Natural killer cell (primary cell): ENCODE results near the gene SLC24A5. TPM values are rescaled to one million over a fixed set of nuclear protein-coding genes. Genes with fewer than 3 reads are reported as not detected.

ENCODE experiments used
- ATAC-seq, 3 donors: fragments of 150-1000 bp in 2 of 3; fragments of 200-7000 bp in 1 of 3; cut with Tn5 transposase; 1 replicate in 1 of 3; 2 replicates in 2 of 3; pipeline ENCODE4 v1.10.0; 2021; ENCODE audit warnings: mild to moderate bottlenecking in 2 of 3, moderate library complexity in 2 of 3
- DNase-seq, 2 donors: peaks; one replicate each; pipeline versions ENCODE4 v3.0.0 to v3.0.0-alpha.2; 2013 to 2021; ENCODE audit warnings: mixed read lengths in 1 of 2
- H3K27ac ChIP-seq: one replicate; pipeline ENCODE4 v1.5.1; 2013; ENCODE audit warnings: mild to moderate bottlenecking, low read length
- H3K27me3 ChIP-seq: one replicate; pipeline ENCODE4 v1.6.1; 2013; ENCODE audit warnings: low read length; ENCODE audit not compliant: control insufficient read depth, insufficient read depth
- H3K36me3 ChIP-seq: one replicate; pipeline ENCODE4 v1.6.1; 2013; ENCODE audit warnings: low read length; ENCODE audit not compliant: control insufficient read depth, insufficient read depth
- H3K4me1 ChIP-seq: one replicate; pipeline ENCODE4 v1.6.1; 2013; ENCODE audit warnings: low read length; ENCODE audit not compliant: control insufficient read depth, insufficient read depth
- H3K4me3 ChIP-seq: one replicate; pipeline ENCODE4 v1.5.1; 2013; ENCODE audit warnings: low read length
- H3K9me3 ChIP-seq: one replicate; pipeline ENCODE4 v1.6.1; 2013; ENCODE audit warnings: low read length; ENCODE audit not compliant: control insufficient read depth, insufficient read depth
- H3K27ac Mint-ChIP-seq, 2 donors: one replicate each; pipeline ENCODE4 v1.8.0; 2022; ENCODE audit warnings: mild to moderate bottlenecking in 2 of 2, mixed read lengths in 2 of 2, moderate library complexity in 1 of 2
- H3K27me3 Mint-ChIP-seq, 2 donors: one replicate each; pipeline ENCODE4 v1.8.0; 2022; ENCODE audit warnings: low read depth in 2 of 2, mixed read lengths in 2 of 2
- H3K36me3 Mint-ChIP-seq: one replicate; pipeline ENCODE4 v1.8.0; 2022; ENCODE audit warnings: mixed read lengths
- H3K4me1 Mint-ChIP-seq, 2 donors: one replicate each; pipeline ENCODE4 v1.8.0; 2022; ENCODE audit warnings: mixed read lengths in 2 of 2
- H3K4me3 Mint-ChIP-seq: one replicate; pipeline ENCODE4 v1.8.0; 2022; ENCODE audit warnings: mild to moderate bottlenecking, moderate library complexity, mixed read lengths
- H3K9me3 Mint-ChIP-seq, 2 donors: one replicate each; pipeline ENCODE4 v1.8.0; 2022; ENCODE audit warnings: mixed read lengths in 2 of 2
- CTCF ChIP-seq: fragments of 200-600 bp; IDR thresholded peaks from one replicate; pipeline ENCODE4 v1.8.0; 2022; ENCODE audit warnings: antibody characterized with exemption
- WGBS: methylation state at CpG from one replicate; pipeline ENCODE4 v1.1.7; 2013; ENCODE audit warnings: missing lambda C conversion rate; ENCODE audit not compliant: insufficient coverage; 5-methylcytosine and 5-hydroxymethylcytosine counted together
- intact Hi-C: fragments of 100-400 bp; cut with micrococcal nuclease; formaldehyde crosslinking; loops from one replicate; pipeline ENCODE4 v1.14.2; 2022
- total RNA-seq, 4 donors: library from RNA; stranded (reverse); fragments of 120-200 nt in 1 of 4; gene quantifications; one replicate each; pipeline versions ENCODE4 v1.2.3 to v1.2.4, GENCODE V29; 2013 to 2022

The SLC24A5 gene
- not detected for total RNA-seq
- not detected for total RNA-seq (2013)

GRCh38 chr15:48120745-48121144 is at the start of gene SLC24A5:
Gene SLC24A5 (plus strand): TSS chr15:48120990. CDS start chr15:48121045, 55 bp downstream.
- no peak within 1 kb of the TSS for H3K27ac ChIP-seq
- DNase-seq (no peak), ATAC-seq (no peak)
- Mint-ChIP-seq H3K4me1 (no peaks in the 10 kb centered on the region), H3K9me3 (no peaks in the 10 kb centered on the region), H3K27me3 (peaks cover 2 to 7% of the 10 kb centered on the region in 2 donors), H3K27ac (no peak within 1 kb of the TSS), H3K4me3 (no peak within 1 kb of the TSS), H3K36me3 (no peaks in the 10 kb centered on the region)
- no peaks in the 10 kb centered on the region for H3K9me3 ChIP-seq
- WGBS: 91% methylated on average over 6 of the region's 6 CpGs
- intact Hi-C loops: no loop called here
- no peak within 1 kb of the TSS for H3K4me3 ChIP-seq
- H3K27me3 ChIP-seq: no peaks in the 10 kb centered on the region
- H3K4me1 ChIP-seq: no peaks in the 10 kb centered on the region
- TF ChIP-seq CTCF: no peak
- H3K36me3 ChIP-seq: no peaks in the 10 kb centered on the region

GRCh38 chr15:48072941-48073340 is 47.8 kb upstream of the SLC24A5 start:
- DNase-seq (no peak), ATAC-seq (no peak)
- Histone ChIP-seq H3K27me3 (no peaks in the 10 kb centered on the region), H3K27ac (no peak overlapping the region), H3K9me3 (no peaks in the 10 kb centered on the region), H3K4me1 (no peaks in the 10 kb centered on the region), H3K36me3 (no peaks in the 10 kb centered on the region), H3K4me3 (no peak overlapping the region)
- TF ChIP-seq CTCF: no peak
- no peak overlapping the region for H3K27ac Mint-ChIP-seq
- H3K27me3 Mint-ChIP-seq: peaks cover 5 to 7% of the 10 kb centered on the region in 2 donors
- 85% methylated on average over 6 of the region's 6 CpGs for WGBS
- H3K9me3 Mint-ChIP-seq: no peaks in the 10 kb centered on the region
- no peaks in the 10 kb centered on the region for H3K36me3 Mint-ChIP-seq
- intact Hi-C loops: no loop called here
- H3K4me1 Mint-ChIP-seq: no peaks in the 10 kb centered on the region
- no peak overlapping the region for H3K4me3 Mint-ChIP-seq

GRCh38 chr15:48073881-48074280 is 46.9 kb upstream of the SLC24A5 start:
- no peaks in the 10 kb centered on the region for H3K36me3 ChIP-seq
- no peak overlapping the region for H3K4me3 ChIP-seq
- Mint-ChIP-seq H3K9me3 (no peaks in the 10 kb centered on the region), H3K36me3 (no peaks in the 10 kb centered on the region), H3K27ac (no peak overlapping the region), H3K4me1 (no peaks in the 10 kb centered on the region), H3K4me3 (no peak overlapping the region), H3K27me3 (peaks cover 5 to 7% of the 10 kb centered on the region in 2 donors)
- 83% methylated on average over 4 of the region's 4 CpGs for WGBS
- H3K27ac ChIP-seq: no peak overlapping the region
- H3K27me3 ChIP-seq: no peaks in the 10 kb centered on the region
- intact Hi-C loops: no loop called here
- no peaks in the 10 kb centered on the region for H3K9me3 ChIP-seq
- DNase-seq (no peak), ATAC-seq (no peak)
- TF ChIP-seq CTCF: no peak
- H3K4me1 ChIP-seq: no peaks in the 10 kb centered on the region

- intact Hi-C loops: no loop called here
- Mint-ChIP-seq H3K36me3 (no peaks in the 10 kb centered on the region), H3K27ac (no peak overlapping the region), H3K9me3 (no peaks in the 10 kb centered on the region), H3K27me3 (peaks cover 6 to 7% of the 10 kb centered on the region in 2 donors), H3K4me1 (no peaks in the 10 kb centered on the region), H3K4me3 (no peak overlapping the region)
- no peaks in the 10 kb centered on the region for H3K27me3 ChIP-seq
- WGBS: 73% methylated on average over 4 of the region's 4 CpGs
- no peak for DNase-seq
- no peak for TF ChIP-seq CTCF
- no peaks in the 10 kb centered on the region for H3K36me3 ChIP-seq
- ATAC-seq: no peak
- no peak overlapping the region for H3K4me3 ChIP-seq
- H3K27ac ChIP-seq: no peak overlapping the region
- H3K4me1 ChIP-seq: no peaks in the 10 kb centered on the region
- no peaks in the 10 kb centered on the region for H3K9me3 ChIP-seq
These were observed 44.3 kb upstream of the SLC24A5 start for GRCh38 chr15:48076454-48076853.
